ENCODE measurements around the gene PSMB5. TPM values are rescaled to one million over a fixed set of nuclear protein-coding genes. Genes with fewer than 3 reads are reported as not detected.

The PSMB5 gene
- total and polyA plus RNA-seq, 9 of the 15 experiments (the other 6 are each of a cell fraction or from before 2014, with no cell fraction given): 198 to 1,870 (median 269) TPM

GRCh38 chr14:22982477-22983245 lies 52.0 kb downstream of the PSMB5 start, which contains the start of gene AJUBA (continued):
- TF ChIP-seq, protein P1, sequence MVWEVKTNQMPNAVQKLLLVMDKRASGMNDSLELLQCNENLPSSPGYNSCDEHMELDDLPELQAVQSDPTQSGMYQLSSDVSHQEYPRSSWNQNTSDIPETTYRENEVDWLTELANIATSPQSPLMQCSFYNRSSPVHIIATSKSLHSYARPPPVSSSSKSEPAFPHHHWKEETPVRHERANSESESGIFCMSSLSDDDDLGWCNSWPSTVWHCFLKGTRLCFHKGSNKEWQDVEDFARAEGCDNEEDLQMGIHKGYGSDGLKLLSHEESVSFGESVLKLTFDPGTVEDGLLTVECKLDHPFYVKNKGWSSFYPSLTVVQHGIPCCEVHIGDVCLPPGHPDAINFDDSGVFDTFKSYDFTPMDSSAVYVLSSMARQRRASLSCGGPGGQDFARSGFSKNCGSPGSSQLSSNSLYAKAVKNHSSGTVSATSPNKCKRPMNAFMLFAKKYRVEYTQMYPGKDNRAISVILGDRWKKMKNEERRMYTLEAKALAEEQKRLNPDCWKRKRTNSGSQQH (CRISPR knock-in tag; IDR thresholded peaks at IDR 0.05): 0 out of 2 replicates have a peak, but pooled peaks have one; percentile 65
- TF ChIP-seq COPS2 (conservative IDR thresholded peaks at IDR 0.05) (no peak), ESRRB (CRISPR knock-in tag; IDR thresholded peaks at IDR 0.05; ENCODE audit: borderline replicate concordance) (no peak), HINFP (tag; conservative IDR thresholded peaks at IDR 0.05; ENCODE audit: low read depth) (0 out of 2 replicates have a peak, but pooled peaks have one; percentile 23), SIN3B (IDR thresholded peaks at IDR 0.05; ENCODE audit: low read depth) (peak; percentile 62; the same call in 1 of the 2 replicates), ZNF347 (CRISPR knock-in tag; IDR thresholded peaks at IDR 0.05; ENCODE audit: low read depth) (no peak), PCBP2 (IDR thresholded peaks at IDR 0.05; ENCODE audit: low read depth, low read length, poor library complexity, severe bottlenecking) (no peak), RFX5 (IDR thresholded peaks at IDR 0.05; ENCODE audit: low read depth, low read length) (no peak), CBX1 (IDR thresholded peaks at IDR 0.05; ENCODE audit: low read depth) (no peak; the same call in 1 of the 2 replicates), SMARCA5 (IDR thresholded peaks at IDR 0.05) (peak; percentile 95), REST (IDR thresholded peaks at IDR 0.05; ENCODE audit: borderline replicate concordance) (no peak; the same call in 1 of the 2 replicates), REST (CRISPR knock-in tag; IDR thresholded peaks at IDR 0.05; ENCODE audit: low read depth) (no peak; the same call in 1 of the 2 replicates), ZNF696 (CRISPR knock-in tag; conservative IDR thresholded peaks at IDR 0.05) (no peak)
- TF ChIP-seq, protein P2, sequence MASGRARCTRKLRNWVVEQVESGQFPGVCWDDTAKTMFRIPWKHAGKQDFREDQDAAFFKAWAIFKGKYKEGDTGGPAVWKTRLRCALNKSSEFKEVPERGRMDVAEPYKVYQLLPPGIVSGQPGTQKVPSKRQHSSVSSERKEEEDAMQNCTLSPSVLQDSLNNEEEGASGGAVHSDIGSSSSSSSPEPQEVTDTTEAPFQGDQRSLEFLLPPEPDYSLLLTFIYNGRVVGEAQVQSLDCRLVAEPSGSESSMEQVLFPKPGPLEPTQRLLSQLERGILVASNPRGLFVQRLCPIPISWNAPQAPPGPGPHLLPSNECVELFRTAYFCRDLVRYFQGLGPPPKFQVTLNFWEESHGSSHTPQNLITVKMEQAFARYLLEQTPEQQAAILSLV (tag; IDR thresholded peaks at IDR 0.05): no peak
